22Rv1 (cell line): ENCODE results near the gene NRGN.

Experiments
- H3K27ac ChIP-seq: fragments of 450-650 bp; 2 replicates; pipeline ENCODE4 v1.5.1; 2017
- CTCF ChIP-seq: fragments of 450-650 bp; IDR thresholded peaks from 2 replicates; pipeline ENCODE4 v1.5.1; 2017; ENCODE audit warnings: mild to moderate bottlenecking
- ZFX ChIP-seq: fragments of 450-650 bp; IDR thresholded peaks from 2 replicates; pipeline ENCODE4 v1.6.1; 2017; ENCODE audit warnings: antibody characterized with exemption, borderline replicate concordance

The NRGN gene

GRCh38 chr11:124727474-124727873 is 12.3 kb upstream of the NRGN start:
- H3K27ac ChIP-seq = no peak overlapping the region
- TF ChIP-seq CTCF (no peak), ZFX (no peak)

GRCh38 chr11:124728134-124728533 is 11.6 kb upstream of the NRGN start:
- TF ChIP-seq CTCF (no peak), ZFX (no peak)
- H3K27ac ChIP-seq = no peak overlapping the region

GRCh38 chr11:124729571-124729970 is 10.2 kb upstream of the NRGN start:
- no peak overlapping the region for H3K27ac ChIP-seq
- TF ChIP-seq CTCF (no peak), ZFX (no peak)

- no peak overlapping the region for H3K27ac ChIP-seq
- no peak for TF ChIP-seq ZFX
- TF ChIP-seq CTCF = no peak
Observed at GRCh38 chr11:124732230-124732629, 7.5 kb upstream of the NRGN start.

GRCh38 chr11:124736736-124737135 is 3.0 kb upstream of the NRGN start:
- no peak for TF ChIP-seq ZFX
- TF ChIP-seq CTCF = no peak
- H3K27ac ChIP-seq = no peak overlapping the region

- TF ChIP-seq ZFX (no peak), CTCF (no peak)
- H3K27ac ChIP-seq = no peak overlapping the region
Observed at GRCh38 chr11:124737638-124738305, 2.0 kb upstream of the NRGN start.

GRCh38 chr11:124738713-124739478 is 846 bp upstream of the NRGN start:
- TF ChIP-seq ZFX (no peak), CTCF (no peak)
- no peak overlapping the region for H3K27ac ChIP-seq
